GM18505 (cell line): ENCODE data around the gene PPP2R5E.

Experiments
- ATAC-seq: cut with Tn5 transposase; IDR thresholded peaks from one replicate; pipeline ENCODE4 v1.9.1; 2021; ENCODE audit not compliant: unreplicated experiment
- POLR2A ChIP-seq: IDR thresholded peaks from 4 replicates; pipeline ENCODE4 v1.6.1; 2011; ENCODE audit warnings: borderline replicate concordance; ENCODE audit not compliant: insufficient read depth, insufficient read length; ENCODE audit errors: extremely low read depth

The PPP2R5E gene

DNA sequence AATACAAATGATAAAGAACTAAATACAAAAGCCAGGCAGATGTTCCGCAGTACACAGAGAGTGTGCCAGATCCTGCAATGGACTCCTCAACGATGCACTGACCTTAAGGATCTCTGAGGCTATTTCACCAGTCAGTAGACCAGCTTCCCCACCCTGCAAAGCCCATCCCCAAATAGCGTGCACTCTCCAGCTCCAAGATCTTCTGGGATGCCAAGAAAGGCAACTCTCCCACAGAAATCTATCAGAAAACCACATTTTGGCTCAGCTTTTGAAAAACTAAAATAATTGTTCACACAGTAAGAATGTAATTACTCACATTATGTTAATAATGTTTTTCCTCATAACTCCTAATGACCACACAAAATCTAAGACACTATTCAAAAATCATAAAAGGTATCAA is 90.4 kb downstream of the PPP2R5E start:
- no peak for ATAC-seq
- TF ChIP-seq POLR2A = no peak

- ATAC-seq = no peak
- no peak for TF ChIP-seq POLR2A
These were observed 94.3 kb downstream of the PPP2R5E start for GRCh38 chr14:63448841-63449240.

DNA sequence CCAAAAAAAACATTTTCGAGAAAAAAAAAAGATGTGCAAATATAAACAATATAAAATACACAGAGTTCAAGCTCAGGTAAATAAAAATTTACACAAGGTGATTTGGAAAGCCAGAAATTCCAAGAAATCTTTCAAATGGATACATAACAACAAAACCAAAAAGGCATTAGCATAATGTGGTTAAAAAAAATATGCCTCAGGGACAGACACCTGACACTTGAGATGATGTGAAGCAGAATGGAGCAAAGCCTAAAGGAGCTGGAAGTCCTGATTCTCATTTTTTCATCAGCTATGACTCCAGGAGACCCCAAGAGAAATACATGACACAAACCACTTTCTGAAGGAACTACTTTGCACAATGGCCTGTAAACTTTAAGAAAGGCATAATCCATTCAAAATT is 98.6 kb downstream of the PPP2R5E start:
- ATAC-seq = no peak
- TF ChIP-seq POLR2A = no peak

DNA sequence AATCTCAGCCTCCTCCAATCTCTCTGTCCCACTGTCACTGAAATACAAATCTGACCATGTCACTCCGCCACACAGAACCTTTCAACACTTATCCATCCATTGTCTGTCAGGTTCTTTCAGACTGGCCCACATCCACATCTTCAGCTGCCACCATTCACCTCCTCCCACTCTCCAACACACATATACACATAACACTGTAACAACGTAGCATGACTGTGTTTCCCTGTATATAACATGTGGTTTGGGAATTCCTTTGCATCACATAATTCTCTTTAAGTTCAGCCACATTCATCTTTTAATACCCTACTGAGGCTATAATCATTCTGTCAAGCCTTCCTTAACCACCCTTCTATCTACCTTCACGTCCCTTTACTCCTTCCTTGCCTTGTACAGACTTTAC is 99.2 kb downstream of the PPP2R5E start:
- no peak for TF ChIP-seq POLR2A
- ATAC-seq = no peak

DNA sequence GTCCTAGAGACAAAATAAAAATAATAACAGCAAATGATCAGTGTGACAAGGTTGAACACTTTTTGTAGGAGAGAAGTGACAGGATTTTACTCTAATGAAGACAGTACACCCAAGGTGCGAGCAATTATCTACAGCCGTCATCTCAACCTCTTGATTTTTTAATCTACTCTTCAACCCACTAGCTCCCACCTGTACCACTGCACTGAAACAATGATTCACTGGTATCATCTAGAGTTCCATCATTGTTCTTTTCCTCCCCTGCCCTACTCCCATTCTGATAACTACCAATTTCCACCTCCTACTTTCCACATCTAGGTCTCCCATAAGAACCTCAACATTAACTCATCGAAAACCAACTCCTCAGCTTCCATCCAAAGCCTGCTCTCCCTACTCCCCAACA is 99.8 kb downstream of the PPP2R5E start:
- no peak for TF ChIP-seq POLR2A
- no peak for ATAC-seq

- no peak for TF ChIP-seq POLR2A
These were observed 105.0 kb downstream of the PPP2R5E start for GRCh38 chr14:63438065-63438757.

DNA sequence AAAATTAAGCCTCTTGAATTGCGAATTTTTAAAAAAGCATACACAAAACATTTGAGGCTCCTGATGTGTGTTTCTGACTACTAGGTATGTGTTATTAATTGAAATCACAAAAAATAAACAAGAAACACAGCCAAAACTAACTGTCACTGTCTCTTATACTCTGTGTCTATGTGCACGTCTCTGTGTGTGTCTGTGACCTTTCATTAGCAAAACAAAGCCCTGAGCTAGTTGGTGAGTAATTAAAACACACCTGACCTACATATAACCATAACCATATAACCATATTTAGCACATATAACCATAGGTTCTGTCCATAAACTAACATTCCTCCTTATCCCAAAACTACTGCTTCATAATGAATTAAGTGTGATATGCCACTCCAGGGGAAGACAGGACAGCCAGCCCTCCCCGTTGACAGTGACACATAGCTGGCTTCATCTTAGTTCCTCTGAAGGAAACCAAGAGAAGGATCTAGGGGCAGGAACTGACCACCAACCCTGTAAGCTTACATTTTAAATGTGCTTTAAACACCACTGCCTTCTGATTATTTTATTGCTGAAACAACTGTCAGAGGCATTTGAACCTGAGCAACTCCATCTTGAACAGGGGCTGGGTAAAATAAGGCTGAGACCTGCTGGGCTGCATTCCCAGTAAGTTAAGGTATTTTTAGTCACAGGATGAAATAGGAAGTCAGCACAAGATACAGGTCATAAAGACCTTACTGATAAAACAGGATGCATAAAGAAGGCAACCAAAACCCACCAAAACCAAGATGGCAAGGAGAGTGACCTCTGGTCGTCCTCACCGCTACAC is 106.7 kb downstream of the PPP2R5E start:
- no peak for ATAC-seq
- no peak for TF ChIP-seq POLR2A

More at GRCh38 chr14:63438065-63438757, 105.0 kb downstream of the PPP2R5E start:
- ATAC-seq = no peak

GRCh38 chr14:63435838-63436237 is 107.3 kb downstream of the PPP2R5E start:
- no peak for TF ChIP-seq POLR2A
- no peak for ATAC-seq

DNA sequence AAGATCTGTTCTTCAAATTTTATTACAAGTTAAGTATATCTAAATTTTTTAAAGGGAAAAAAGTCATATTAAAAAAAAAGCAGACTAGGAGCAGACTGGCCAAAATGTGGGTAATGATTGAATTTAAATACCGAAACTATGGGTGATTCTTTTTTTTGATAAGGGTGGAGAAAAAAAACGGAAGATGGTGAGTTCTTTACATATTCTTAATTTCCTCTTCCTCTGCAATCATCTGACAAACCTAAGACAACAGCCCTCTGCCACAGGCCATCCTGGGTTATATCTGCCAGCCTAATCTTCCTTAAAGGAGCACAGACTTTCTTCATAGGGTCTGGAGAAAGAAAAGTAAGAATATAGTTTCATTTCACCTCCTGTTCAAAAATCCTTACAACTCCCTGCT is 108.0 kb downstream of the PPP2R5E start:
- no peak for ATAC-seq
- TF ChIP-seq POLR2A = no peak

GRCh38 chr14:63432888-63433552 is 110.2 kb downstream of the PPP2R5E start:
- TF ChIP-seq POLR2A = no peak
- no peak for ATAC-seq

GRCh38 chr14:63432228-63432627 is 110.9 kb downstream of the PPP2R5E start:
- TF ChIP-seq POLR2A = no peak
- ATAC-seq = no peak

GRCh38 chr14:63431466-63431865 is 111.7 kb downstream of the PPP2R5E start:
- no peak for TF ChIP-seq POLR2A
- no peak for ATAC-seq

- TF ChIP-seq POLR2A = no peak
- no peak for ATAC-seq
These were observed 114.7 kb downstream of the PPP2R5E start for GRCh38 chr14:63428486-63428885.
